Hematopoietic multipotent progenitor cell treated with erythropoietin and hydrocortisone succinate and interleukin-3 and kit ligand, for 15 days (in vitro differentiated cells): ENCODE measurements around the gene TUBB4B.

Source experiments
- DNase-seq: peaks from one replicate; pipeline ENCODE4 v3.0.0-alpha.2; 2015; ENCODE audit warnings: low spot score

Gene TUBB4B

DNA sequence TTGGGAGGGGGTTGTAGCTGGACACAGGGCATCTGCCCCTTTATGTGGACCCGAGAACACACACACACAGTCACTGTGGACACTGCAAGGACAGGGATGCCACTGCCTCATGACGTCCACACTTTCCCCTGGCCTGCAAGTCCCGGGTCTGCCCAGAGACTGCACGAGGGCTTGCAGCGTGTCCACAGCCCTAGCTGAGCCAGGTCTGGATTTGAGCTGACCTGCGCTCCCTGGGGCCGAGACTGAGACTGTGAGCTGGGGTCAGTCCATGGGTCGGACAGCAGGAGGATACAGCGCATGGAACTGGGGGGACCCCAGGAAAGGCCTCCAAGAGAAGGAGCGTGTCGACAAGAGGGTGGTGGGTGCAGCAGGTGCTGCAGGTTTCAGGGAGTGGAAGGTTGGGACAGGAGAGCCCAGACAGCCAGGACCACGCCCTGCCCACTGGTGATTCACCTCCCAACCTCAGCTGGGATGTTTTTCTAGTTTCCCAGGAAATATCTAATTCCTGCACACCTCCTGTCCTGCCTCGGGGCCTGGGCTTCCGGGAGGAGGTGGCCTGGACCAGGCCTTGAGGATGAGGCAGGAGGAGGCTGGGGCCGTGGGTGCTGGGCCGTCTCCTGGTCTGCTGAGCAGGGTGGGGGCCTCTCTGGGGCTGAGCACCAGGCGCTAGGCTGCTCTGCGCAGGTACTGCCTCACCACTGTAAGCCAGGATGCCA, 14.6 kb upstream of the TUBB4B start:
- no peak for DNase-seq

DNA sequence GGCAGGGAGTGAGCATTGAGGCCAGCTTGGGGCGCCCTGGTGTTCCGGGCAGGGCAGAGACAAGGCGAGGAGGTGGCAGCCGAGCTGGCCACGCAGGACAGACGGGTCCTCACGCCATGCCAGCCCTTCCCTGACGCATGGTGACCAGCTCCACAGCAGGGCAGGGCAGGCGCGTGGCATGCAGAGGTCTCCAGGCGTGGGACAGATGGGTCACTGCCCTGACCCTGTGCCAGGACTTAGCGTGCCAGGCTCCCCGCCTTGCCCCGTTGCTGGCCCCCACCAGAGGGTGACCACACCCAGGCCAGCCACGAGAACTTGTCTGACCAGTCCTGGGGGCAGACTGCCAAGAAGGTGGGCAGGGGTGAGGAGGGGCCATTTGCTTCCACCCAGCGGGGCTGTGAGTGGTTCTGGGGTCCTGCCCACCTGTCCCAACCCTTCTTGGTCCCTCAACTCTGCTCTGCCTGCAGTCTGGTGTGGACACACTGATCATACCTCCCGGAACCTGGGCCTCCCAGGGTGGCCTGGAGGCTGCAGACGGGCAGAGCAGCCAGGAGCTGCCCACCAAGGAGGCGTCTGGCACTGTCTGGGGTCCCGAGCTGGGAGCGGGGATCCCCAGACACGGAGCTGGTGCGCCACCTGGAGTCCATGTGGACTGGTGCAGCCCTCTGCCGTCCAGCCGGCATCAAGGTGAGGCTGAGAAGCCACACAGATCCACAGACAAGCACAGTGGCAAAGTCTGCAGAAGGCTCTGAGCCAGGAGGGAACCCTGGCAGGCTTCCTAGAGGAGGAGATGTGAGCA, 13.8 kb upstream of the TUBB4B start, which contains the start of gene RNF224:
Gene RNF224, plus strand, starts transcription at position 449 of the 799 bp plus-strand sequence. CDS start 834 bp downstream, outside the sequence.
- DNase-seq: peak; percentile 82

DNA sequence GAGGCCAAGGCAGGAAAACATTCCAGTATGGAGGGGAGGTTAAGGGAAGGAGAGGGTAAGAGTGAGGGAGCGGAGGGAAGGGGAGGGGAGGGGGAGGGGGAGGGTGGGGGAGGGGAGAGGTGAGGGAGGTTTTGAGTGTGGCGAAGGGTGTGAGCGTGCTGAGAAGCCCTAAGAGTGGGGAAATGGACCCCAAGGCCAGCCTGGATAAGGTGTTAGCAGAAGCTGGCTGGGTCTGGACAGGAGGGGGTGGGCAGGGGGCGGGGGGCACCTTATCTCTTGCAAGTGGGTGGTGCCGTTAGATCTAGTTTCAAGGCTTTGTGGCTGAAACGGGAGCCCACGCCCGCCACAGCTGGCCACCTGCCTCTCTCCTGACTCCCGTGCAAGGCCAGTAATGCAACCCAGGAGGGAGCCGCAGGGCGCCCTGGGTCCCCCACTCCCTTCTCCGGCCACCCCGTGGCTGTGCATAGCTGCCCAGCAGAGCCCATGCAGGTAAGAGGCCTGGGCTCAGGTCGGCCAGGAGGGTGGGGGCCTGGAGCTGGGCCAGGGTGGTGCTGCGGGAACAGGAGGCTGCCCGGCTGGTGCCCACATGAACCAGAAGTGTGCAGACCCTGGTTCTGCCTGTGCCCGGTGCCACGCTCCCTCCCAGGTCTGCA, 13.1 kb upstream of the TUBB4B start:
- no peak for DNase-seq

DNA sequence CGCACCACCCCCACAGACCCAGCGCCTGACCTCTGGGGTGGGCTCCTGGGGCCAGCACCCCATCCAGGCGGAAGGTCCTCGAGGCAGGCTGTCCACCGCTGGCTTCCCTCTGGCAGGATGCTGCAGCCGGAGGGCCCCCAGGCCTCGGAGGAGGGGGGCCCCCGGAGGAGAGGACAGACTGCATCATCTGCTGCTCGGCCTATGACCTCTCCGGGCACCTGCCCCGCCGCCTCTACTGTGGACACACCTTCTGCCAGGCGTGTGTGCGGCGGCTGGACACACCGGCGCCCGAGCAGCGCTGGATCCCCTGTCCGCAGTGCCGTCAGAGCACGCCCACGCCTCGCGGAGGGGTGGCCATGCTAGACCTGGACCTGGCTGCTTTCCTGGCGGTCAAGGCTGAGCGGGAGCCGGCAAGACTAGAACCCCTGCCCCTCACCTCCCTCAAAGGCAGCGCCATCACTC, 12.6 kb upstream of the TUBB4B start:
- DNase-seq: no peak

DNA sequence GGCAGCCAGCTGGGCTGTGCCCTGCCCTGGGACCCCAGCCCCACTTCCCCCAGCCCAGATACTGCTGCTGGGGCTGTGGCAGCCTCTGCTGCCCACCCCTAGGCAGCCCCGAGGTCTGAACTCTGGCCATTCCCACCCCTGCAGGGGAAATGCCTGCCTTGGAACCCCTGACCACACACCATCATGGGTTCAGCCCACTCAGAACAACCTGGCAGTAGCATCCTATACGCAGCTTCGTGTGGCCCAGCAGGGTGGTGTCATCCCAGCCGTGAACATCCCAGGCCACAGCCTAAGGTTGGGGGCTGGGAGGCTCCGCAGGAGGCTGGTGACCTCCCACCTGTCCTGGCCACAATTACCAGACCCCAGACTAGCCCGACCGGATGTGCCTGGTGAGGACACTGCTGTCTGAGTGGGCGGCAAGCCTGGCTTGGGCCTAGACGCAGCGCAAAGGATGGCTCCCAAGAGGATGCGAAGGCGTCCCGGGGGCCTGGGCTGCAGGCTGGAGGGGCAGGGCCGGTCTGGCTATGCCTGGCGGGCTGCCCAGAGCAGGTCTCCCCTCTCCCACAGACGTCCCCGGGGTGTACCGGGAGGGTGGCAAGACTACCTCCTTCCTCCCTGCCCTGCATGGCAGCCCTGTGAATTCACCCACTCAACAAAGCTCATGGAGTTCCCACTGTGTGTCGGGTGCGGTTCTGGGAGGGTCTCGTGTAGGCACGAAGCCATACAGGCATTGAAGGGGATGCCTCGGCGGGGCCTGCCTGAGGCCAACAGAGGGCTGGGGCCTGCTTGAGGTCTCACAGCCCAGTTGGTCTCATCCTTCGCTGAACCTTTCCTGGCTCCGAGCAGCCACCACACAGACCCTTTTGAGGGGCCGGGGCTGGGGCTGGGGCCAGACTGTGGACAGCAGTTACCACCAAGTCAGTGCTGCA, 11.9 kb upstream of the TUBB4B start:
- DNase-seq: no peak

DNA sequence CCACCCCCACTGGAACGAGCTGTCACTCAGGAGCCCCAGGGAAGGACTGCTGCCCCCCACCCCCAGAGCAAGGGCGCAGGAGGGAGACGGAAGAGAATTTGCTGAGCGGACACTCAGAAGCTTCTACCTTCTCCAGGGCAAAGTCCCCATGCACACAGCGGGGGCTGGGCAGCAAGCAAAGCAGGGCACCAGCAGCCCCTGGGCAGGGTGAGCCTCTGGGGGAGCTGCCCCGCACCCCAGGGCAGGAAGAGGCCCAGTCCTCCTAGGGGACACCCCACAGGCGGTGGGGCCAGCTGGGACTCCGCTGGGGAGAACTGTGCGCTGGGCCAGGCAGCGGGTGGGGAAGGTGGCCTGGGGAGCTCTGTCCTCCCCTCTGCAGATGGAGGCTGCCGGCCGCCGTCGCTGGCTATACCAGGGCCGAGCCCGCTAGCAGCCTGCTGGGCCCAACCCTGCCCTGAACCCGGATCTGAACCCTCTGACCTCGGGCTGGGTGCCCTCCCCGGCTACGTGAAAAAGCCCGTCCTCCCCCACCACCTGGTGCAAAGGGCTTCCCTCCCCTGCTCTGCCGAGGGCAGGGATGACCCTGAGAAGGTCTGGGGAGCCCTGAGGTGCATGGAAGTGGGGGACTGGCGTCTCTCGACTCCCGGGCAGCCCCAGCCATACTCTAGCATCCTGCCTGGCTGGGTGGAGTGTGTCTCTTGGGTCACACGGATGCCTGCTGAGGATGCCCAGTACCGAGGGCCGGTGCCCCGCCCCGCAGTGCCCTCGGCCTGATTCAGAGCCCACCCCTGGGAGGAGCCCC, 11.0 kb upstream of the TUBB4B start:
- DNase-seq: no peak

DNA sequence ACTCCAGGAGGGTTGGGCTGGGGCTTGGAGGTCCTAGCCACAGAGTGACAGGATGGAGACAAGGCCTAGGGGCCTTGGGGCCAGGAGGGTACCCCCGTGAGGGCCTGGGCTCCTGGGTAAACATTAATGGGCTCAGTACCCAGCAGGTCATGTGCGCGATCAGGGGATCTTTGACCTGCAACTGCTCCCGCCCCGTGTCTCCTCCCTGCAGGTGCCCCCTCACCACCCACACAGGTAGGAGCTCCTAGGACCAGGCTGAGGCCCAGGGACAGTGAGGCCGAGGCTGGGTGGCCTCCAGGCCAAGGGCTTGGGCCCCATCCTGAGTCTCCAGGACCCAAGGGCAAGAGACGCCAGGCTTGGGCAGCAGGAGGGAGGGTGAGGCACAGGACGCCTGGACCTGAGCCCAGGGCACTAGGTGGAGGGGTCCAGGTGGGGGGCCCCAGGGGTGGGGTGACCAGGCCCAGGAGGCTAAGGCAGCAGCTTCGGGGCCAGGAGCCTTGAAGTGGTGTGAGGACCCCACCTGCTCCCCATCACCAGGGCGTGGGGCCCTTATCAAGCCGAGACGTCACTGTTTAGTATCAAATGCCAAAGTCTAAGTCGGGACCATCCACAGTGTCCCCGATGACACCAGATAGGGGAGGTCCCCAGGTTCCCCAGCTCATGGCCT, 10.2 kb upstream of the TUBB4B start, which contains the start of gene SLC34A3:
Gene SLC34A3, plus strand, starts transcription at position 197 of the 667 bp plus-strand sequence. CDS start 802 bp downstream, outside the sequence.
- DNase-seq: no peak

DNA sequence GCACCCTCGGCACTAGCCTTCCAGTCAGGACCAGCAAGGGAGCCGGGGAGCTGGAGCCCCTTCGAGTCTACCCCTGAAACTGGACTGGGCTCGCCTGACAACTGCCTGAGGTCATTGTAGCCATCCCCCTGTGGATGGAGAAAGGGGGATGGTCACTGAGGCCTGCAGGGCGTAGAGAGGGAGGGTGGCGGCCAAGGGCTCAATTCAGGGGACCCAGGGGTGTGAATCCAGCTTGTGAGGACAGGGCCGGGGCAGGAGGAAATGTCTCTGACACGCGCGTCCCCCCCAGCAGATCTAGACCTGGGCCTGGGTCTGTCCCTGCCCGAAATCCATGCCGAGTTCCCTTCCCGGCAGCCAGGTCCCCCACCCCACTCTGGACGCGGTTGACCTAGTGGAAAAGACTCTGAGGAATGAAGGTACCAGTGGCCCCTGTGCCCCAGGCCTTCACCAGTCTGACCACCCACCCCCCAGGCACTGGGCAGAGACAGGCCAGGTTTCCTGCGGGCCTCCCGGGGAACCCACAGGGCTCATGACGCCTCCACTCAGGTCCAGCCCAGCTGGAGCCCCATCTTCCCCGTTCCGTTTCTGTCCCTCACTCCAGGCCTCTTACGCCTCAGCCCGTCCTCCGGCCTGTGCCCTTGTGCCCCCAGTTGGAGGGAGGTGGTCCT, 9.6 kb upstream of the TUBB4B start:
- DNase-seq: no peak

DNA sequence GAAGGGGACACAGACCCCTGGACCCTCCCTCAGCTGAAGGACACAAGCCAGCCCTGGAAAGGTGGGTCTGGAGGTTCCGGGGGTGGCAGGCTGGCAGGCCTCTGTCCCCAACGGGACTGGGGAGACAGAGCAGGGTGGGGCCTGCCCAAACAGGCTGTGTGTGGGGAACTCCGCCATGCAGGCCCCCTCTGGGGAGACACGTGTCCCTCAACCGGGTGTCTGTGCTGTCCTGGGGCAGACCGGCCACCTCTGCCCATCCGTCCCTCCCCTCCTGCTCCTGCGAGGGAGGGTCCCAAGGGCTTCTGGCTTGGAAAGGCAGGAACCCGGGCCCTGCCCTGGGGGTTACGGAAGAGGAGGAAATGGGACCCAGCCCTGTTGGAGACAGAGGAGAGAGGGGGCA, 9.0 kb upstream of the TUBB4B start:
- DNase-seq: no peak

DNA sequence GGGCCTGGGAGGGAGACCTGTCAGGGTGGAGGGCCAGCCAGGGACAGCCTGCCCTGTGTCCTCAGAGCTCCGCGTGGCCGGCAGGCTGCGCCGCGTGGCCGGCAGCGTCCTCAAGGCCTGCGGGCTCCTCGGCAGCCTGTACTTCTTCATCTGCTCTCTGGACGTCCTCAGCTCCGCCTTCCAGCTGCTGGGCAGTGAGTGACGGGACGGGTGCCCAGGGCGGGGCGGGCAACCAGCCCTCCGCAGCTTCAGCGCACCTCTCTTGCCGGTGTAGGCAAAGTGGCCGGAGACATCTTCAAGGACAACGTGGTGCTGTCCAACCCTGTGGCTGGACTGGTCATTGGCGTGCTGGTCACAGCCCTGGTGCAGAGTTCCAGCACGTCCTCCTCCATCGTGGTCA, 8.6 kb upstream of the TUBB4B start:
- no peak for DNase-seq

DNA sequence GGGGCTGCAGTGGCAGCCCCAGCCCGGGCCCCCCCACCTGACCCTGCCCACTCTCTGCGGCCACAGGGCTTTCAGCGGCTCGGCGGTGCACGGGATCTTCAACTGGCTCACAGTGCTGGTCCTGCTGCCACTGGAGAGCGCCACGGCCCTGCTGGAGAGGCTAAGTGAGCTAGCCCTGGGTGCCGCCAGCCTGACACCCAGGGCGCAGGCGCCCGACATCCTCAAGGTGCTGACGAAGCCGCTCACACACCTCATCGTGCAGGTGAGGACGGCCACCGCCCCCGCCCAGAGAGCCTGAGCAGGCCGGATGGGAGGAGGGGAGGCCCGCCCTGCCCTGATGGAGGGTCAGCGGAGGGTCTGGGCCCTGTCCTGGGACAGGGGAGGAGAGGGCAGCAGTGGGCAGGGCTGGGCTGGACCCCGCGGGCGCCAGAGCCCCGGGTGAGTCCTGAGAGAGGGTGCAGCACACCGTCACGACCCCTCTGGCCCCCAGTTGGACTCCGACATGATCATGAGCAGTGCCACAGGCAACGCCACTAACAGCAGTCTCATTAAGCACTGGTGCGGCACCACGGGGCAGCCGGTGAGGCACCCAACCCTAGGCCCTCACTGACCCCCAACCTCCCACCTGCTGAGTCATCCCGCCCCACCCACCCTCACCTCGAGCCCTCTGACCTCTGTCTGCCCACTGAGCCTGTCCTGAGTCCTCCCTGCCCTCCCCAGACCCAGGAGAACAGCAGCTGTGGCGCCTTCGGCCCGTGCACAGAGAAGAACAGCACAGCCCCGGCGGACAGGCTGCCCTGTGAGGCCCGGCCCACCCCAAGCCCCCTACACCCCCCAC, 7.7 kb upstream of the TUBB4B start:
- no peak for DNase-seq

DNA sequence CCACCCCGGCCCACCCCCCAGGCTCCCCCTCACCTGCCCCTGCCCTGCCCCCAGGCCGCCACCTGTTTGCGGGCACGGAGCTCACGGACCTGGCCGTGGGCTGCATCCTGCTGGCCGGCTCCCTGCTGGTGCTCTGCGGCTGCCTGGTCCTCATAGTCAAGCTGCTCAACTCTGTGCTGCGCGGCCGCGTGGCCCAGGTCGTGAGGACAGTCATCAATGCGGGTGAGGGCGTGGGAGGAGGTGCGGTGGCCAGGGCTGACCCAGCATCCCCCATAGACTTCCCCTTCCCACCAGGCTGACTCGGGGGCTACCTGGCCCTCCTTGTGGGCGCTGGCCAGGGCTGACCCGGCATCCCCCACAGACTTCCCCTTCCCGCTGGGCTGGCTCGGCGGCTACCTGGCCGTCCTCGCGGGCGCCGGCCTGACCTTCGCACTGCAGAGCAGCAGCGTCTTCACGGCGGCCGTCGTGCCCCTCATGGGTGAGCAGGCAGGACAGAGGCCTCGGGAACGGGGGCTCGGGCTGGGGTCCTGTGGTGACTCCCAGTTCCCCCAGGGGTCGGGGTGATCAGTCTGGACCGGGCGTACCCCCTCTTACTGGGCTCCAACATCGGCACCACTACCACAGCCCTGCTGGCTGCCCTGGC, 6.9 kb upstream of the TUBB4B start:
- no peak for DNase-seq

DNA sequence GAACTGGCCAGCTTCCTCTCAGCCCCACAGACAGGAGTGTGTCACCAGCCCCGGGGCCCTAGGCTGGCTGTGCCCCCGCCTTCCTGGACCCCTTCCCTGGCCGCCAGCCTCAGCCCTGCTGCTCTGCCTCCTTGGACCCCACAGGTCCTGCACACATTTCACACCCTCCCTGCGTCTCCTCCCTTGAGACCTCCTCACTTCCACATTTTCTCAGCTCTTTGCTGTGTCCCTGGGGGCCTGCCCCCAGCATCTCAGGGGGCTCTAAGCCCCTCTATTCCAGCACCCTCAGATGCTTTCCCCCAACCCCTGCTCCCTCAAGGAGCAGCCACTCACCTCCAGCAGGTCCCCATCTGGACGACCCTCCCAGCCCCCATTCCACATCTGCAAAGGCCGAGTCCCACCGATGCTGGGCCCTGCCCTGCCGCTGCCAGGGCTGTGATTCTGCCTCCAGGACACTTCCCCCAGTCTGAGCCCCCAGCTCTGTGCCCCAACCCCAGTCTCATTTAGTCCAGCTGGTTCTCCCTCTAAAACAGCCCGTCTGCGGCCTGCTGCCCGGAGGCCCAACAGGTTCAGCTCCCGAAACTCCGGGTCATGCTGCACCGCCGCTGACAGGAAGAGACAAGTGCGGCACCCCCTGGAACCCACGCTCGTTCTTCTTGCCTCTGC, 6.2 kb upstream of the TUBB4B start:
- no peak for DNase-seq

DNA sequence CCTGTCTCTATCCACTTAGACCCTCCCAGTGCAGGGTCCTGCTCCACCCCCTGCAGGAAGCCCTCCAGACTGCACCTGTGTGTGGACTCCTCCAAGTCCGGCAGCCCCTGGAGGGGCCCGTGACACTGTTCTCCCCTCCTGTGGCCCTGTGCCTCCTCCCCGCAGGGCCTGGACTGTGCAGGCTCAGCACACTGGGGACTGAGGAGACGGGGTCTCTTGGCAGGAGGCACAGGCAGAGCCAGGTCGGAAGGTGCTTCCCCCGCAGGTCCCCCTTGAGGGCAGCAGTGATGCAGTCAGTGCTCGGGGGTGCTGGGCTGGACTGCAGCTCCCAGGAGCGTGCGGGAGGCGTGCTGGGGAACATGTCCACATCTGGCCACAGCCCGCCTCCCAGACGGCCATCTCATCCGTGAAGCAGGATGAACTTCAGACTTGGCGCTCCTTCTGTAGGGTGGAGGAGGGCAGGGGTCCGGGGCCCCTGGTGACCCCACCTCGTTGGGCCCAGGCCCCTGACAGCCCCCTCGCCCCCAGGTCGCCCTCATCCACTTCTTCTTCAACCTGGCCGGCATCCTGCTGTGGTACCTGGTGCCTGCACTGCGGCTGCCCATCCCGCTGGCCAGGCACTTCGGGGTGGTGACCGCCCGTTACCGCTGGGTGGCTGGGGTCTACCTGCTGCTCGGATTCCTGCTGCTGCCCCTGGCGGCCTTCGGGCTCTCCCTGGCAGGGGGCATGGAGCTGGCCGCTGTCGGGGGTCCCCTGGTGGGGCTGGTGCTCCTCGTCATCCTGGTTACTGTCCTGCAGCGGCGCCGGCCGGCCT, 5.5 kb upstream of the TUBB4B start:
- no peak for DNase-seq

DNA sequence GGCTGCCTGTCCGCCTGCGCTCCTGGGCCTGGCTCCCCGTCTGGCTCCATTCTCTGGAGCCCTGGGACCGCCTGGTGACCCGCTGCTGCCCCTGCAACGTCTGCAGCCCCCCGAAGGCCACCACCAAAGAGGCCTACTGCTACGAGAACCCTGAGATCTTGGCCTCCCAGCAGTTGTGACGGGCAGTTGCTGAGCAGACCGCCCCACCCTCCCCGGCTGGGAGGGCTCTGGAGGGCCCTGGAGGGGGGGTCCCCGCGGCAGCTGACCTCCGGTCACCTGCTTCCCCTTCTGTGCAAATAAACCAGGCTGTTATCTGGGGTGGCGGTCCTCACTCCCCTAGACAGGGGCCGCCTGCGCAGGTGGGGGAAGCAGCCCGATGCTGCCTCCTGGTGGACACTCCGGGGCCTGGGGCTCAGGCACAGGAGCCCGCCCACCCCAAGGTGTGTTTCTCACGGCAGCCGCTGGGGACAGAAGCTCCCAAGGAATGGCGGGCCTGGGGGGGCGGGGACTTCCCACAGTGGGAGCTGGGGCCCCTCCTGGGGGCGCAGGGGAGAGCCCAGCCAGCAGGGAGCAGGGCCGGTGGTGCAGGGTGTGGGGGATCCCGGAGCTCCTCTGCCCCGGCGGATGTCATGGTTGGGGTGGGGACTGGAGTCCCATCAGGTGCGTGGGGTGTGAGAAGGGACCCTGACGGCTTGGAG, 4.7 kb upstream of the TUBB4B start:
- DNase-seq: peak; percentile 89

DNA sequence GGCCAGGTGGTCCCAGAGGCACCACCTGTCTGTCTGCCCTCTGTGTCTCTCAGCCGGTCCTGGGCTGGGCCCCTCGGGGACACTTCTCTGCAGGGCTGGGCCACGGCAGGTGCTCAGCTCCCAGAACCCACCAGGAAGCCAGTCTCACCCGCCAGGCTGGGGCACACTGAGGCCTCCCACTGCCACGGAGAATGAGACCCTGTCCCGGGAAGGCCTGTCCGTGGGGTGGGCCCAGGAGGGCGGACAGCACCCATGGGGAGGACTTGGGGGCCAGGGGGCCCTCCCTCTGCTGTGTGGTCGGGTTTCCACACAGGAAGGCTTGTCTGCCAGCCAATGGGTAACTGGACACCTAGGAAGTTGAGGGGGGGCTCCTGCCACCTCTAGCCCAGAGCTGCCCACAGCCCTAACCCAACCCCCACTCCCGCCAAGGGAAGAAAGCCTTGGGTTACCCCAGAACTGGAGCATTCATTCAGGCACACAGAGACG, 4.1 kb upstream of the TUBB4B start:
- DNase-seq: no peak
